Measurements from ENCODE around the gene AGL.

DNA sequence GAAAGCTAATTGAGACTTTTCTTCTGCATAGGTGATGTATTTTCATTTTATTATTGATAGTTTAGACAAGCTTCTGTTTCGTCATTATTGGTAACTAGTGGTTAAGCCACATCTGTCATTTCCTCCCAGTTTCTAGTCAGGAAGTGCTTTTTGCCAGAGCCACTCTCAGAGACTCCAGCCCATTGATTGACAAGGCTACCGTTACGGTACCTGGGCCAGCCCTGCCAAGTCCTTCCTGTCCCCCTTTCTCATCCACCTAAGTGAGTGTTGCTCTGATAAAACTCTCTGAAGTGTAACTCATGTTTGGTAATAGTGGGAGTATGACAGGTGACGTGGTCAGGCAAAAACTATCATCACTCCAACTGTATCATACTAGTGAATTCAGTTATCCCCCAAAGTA, 29.6 kb upstream of the AGL start:
- no peak for TF ChIP-seq POLR2A (IDR thresholded peaks at IDR 0.05; ENCODE audit: low read length)
- no peak for TF ChIP-seq GATA1 (IDR thresholded peaks at IDR 0.05; ENCODE audit: low read depth, low read length)
